GM12892 (cell line): ENCODE results near the gene KIF26B.

ENCODE experiments used
- DNase-seq: peaks from one replicate; pipeline ENCODE4 v3.0.0; 2011; ENCODE audit not compliant: insufficient read length
- FAIRE-seq: peaks from 2 replicates; lab custom pipeline; 2011; peaks lifted over from hg19 to GRCh38; lab: Jason Lieb, UNC
- POLR2A ChIP-seq: IDR thresholded peaks from 2 replicates; pipeline ENCODE4 v1.6.1; 2011; ENCODE audit warnings: low read depth, low read length, control low read depth
- POLR2AphosphoS5 ChIP-seq: IDR thresholded peaks from 2 replicates; pipeline ENCODE4 v1.6.1; 2011; ENCODE audit warnings: low read depth, low read length, control low read depth
- TAF1 ChIP-seq: IDR thresholded peaks from 2 replicates; pipeline ENCODE4 v1.6.1; 2011; ENCODE audit warnings: low read depth, mild to moderate bottlenecking, control low read depth, low read length, borderline replicate concordance

The KIF26B gene

GRCh38 chr1:245142171-245142798 is 12.5 kb upstream of the KIF26B start:
- TF ChIP-seq POLR2AphosphoS5 (no peak), TAF1 (no peak), POLR2A (no peak)
- FAIRE-seq (no peak), DNase-seq (no peak)

GRCh38 chr1:245142976-245143375 is 11.8 kb upstream of the KIF26B start:
- no peak for DNase-seq
- TF ChIP-seq POLR2AphosphoS5, result no peak
- TF ChIP-seq TAF1, result no peak
- no peak for TF ChIP-seq POLR2A
- FAIRE-seq, result no peak

- no peak for DNase-seq
- no peak for TF ChIP-seq POLR2AphosphoS5
- TF ChIP-seq TAF1, result no peak
- no peak for TF ChIP-seq POLR2A
- no peak for FAIRE-seq
These were observed 10.9 kb upstream of the KIF26B start for GRCh38 chr1:245143849-245144248.

GRCh38 chr1:245148069-245148468 is 6.7 kb upstream of the KIF26B start:
- DNase-seq (no peak), FAIRE-seq (no peak)
- no peak for TF ChIP-seq POLR2AphosphoS5
- TF ChIP-seq TAF1, result no peak
- no peak for TF ChIP-seq POLR2A

- DNase-seq (no peak), FAIRE-seq (no peak)
- no peak for TF ChIP-seq POLR2AphosphoS5
- TF ChIP-seq TAF1, result no peak
- TF ChIP-seq POLR2A, result no peak
These were observed 5.9 kb upstream of the KIF26B start for GRCh38 chr1:245148861-245149260.

GRCh38 chr1:245153081-245153551 is 1.7 kb upstream of the KIF26B start:
- TF ChIP-seq POLR2A (no peak), TAF1 (no peak), POLR2AphosphoS5 (no peak)
- DNase-seq, result peak; percentile 59
- FAIRE-seq, result no peak

- TF ChIP-seq TAF1 (no peak), POLR2AphosphoS5 (no peak), POLR2A (no peak)
- FAIRE-seq, result peak; percentile 66
- peak; percentile 18 for DNase-seq
These were observed 995 bp upstream of the KIF26B start for GRCh38 chr1:245153552-245154428.

- no peak for TF ChIP-seq POLR2AphosphoS5
- no peak for TF ChIP-seq POLR2A
- no peak for TF ChIP-seq TAF1
- no peak for DNase-seq
- FAIRE-seq, result no peak
These were observed 671 bp downstream of the KIF26B start for GRCh38 chr1:245155272-245156040.

- FAIRE-seq (peak; percentile 27), DNase-seq (peak; percentile 89)
These were observed 1.4 kb downstream of the KIF26B start for GRCh38 chr1:245156041-245156735.

GRCh38 chr1:245156736-245157505 is 2.1 kb downstream of the KIF26B start:
- no peak for FAIRE-seq
- TF ChIP-seq TAF1 (no peak), POLR2AphosphoS5 (no peak), POLR2A (no peak)
- DNase-seq, result no peak

More at GRCh38 chr1:245156041-245156735, 1.4 kb downstream of the KIF26B start:
- TF ChIP-seq POLR2A (no peak), POLR2AphosphoS5 (no peak), TAF1 (no peak)
